Measurements from ENCODE around the gene RNF41. TPM values are rescaled to one million over a fixed set of nuclear protein-coding genes. Genes with fewer than 3 reads are reported as not detected.

RNF41 gene
- total RNA-seq, 6 experiments from 2014 or later: 65.9 to 103 (median 71.2) TPM

DNA sequence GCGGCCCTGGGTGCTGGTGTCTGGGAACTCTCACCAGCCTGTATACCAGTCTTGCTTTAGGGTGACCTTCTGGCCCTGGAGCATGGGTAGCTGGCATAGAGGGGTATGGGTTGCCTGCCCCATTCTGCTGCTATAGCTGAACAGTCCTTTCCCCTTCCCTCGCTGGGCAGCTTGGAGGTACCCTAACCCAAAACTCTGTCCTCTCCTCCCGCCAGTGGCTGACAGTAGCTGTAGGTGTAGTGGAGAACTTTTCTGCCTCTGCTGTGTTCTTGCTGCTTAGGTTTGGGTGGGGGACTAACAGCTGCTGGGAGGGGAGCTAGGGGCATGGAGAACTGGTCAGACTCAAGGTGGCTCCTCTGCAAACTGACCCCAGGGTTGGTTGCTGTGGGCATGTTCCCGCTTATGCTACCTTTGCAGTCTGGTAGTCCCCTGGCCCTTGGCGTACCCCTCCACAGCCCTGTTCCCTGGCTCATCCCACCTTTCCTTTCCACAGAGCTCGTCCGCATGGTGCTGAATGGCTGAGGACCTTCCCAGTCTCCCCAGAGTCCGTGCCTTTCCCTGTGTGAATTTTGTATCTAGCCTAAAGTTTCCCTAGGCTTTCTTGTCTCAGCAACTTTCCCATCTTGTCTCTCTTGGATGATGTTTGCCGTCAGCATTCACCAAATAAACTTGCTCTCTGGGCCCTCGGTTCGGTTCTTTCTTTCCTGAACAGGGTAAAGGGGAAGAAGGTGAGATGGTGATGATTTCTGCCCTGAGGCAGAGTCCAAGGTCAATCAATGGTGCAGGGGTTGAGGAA is 60.6 kb downstream of the RNF41 start:
- H3K36me3 Mint-ChIP-seq (ENCODE audit: low read depth): peaks cover 51% of the 10 kb centered on the region
- TF ChIP-seq, protein P1, sequence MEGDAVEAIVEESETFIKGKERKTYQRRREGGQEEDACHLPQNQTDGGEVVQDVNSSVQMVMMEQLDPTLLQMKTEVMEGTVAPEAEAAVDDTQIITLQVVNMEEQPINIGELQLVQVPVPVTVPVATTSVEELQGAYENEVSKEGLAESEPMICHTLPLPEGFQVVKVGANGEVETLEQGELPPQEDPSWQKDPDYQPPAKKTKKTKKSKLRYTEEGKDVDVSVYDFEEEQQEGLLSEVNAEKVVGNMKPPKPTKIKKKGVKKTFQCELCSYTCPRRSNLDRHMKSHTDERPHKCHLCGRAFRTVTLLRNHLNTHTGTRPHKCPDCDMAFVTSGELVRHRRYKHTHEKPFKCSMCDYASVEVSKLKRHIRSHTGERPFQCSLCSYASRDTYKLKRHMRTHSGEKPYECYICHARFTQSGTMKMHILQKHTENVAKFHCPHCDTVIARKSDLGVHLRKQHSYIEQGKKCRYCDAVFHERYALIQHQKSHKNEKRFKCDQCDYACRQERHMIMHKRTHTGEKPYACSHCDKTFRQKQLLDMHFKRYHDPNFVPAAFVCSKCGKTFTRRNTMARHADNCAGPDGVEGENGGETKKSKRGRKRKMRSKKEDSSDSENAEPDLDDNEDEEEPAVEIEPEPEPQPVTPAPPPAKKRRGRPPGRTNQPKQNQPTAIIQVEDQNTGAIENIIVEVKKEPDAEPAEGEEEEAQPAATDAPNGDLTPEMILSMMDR (IDR thresholded peaks at IDR 0.05): no peak
- H3K4me1 Mint-ChIP-seq (ENCODE audit: low read depth): peaks cover 41% of the 10 kb centered on the region
- peaks cover 40% of the 10 kb centered on the region for H3K27me3 Mint-ChIP-seq (ENCODE audit: insufficient read depth)
- peak overlapping the region; percentile 96 for H3K27ac Mint-ChIP-seq
- peaks cover 12% of the 10 kb centered on the region for H3K9me3 Mint-ChIP-seq
- peak overlapping the region; percentile 98 for H3K4me3 Mint-ChIP-seq
- no peak for DNase-seq

DNA sequence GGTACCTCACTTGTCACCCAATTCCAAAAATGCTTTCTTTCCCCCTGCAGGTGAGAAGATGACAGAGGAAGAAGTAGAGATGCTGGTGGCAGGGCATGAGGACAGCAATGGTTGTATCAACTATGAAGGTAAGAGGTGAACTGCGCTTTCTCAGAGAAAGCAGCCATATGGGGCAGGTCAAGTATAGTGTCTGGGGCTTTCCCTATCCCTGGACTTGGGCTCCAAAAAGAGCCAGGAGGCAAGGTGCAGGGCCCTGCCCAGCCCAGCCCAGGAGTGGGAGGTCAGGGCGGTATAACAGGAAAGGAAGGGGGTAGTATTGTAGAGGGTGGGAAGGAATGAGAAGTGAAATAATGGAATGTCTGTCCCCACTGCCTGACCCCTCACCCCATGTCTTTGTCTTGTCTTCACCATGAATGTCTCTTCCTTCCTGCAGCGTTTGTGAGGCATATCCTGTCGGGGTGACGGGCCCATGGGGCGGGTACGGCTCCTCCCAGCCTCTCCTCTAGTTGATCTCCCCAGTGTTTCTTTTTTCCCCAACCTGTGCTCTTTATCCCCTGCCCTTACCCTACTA is 61.4 kb downstream of the RNF41 start:
- TF ChIP-seq, protein P1 (IDR thresholded peaks at IDR 0.05): no peak
- Mint-ChIP-seq H3K36me3 (ENCODE audit: low read depth) (peaks cover 52% of the 10 kb centered on the region), H3K4me1 (ENCODE audit: low read depth) (peaks cover 41% of the 10 kb centered on the region), H3K27ac (peak overlapping the region; percentile 96), H3K27me3 (ENCODE audit: insufficient read depth) (peaks cover 36% of the 10 kb centered on the region), H3K4me3 (peak overlapping the region; percentile 98), H3K9me3 (peaks cover 12% of the 10 kb centered on the region)
- DNase-seq: peak; percentile 38

DNA sequence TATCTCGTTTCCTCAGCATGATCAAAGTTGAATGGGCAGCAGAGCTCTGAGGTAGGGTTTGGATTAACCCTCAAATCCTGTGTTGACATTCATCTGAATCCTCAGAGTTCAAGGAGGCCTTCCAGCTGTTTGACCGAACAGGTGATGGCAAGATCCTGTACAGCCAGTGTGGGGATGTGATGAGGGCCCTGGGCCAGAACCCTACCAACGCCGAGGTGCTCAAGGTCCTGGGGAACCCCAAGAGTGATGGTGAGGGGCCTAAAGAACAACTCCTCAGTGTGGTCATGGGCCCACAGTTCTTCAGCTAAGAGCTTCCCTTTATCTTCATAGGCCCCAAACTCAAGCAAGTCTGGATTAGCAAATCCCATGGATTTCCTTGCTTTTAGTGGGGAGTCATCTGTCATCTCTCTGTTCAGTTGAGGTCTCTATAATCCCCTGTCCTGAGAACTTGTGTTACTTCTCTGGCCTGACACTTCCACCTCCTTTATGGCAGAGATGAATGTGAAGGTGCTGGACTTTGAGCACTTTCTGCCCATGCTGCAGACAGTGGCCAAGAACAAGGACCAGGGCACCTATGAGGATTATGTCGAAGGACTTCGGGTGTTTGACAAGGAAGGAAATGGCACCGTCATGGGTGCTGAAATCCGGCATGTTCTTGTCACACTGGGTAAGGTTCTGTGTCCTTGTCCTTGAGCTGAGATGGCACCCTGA is 62.1 kb downstream of the RNF41 start:
- H3K4me1 Mint-ChIP-seq (ENCODE audit: low read depth): peaks cover 41% of the 10 kb centered on the region
- DNase-seq: no peak
- peak overlapping the region; percentile 98 for H3K4me3 Mint-ChIP-seq
- H3K36me3 Mint-ChIP-seq (ENCODE audit: low read depth): peaks cover 57% of the 10 kb centered on the region
- TF ChIP-seq, protein P1 (IDR thresholded peaks at IDR 0.05): no peak
- peak overlapping the region; percentile 96 for H3K27ac Mint-ChIP-seq
- H3K27me3 Mint-ChIP-seq (ENCODE audit: insufficient read depth): peaks cover 31% of the 10 kb centered on the region
- peaks cover 12% of the 10 kb centered on the region for H3K9me3 Mint-ChIP-seq

DNA sequence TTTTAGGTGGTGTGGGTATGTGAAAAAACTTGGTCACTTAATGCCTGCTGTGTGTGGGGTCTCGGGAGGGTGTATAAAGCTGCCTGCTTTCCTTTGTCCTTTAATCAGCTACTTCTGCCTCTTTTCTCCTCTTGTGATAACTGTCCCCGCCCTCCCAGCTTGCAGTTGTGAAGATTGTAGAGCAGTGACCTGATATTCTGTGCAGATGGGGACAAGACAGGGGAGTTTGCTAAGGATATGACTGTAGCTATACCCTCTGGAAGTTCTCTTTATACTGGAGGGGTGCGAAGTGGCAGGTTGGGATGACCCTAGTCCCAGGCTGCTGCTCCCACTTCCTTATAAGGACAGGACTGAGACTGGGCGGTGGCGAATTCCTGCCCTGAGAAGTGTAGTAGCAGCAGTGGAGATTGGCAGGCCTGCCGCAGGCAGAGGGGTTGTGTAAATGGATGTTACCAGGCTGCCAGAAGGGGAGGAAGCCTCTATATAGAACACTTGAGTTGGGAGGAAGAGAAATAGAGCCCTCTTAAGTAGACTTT is 62.7 kb downstream of the RNF41 start:
- peak; percentile 64 for DNase-seq
- Mint-ChIP-seq H3K4me1 (ENCODE audit: low read depth) (peaks cover 44% of the 10 kb centered on the region), H3K27me3 (ENCODE audit: insufficient read depth) (peaks cover 29% of the 10 kb centered on the region), H3K36me3 (ENCODE audit: low read depth) (peaks cover 51% of the 10 kb centered on the region), H3K4me3 (peak overlapping the region; percentile 98), H3K27ac (peak overlapping the region; percentile 96), H3K9me3 (peaks cover 12% of the 10 kb centered on the region)
- TF ChIP-seq, protein P1 (IDR thresholded peaks at IDR 0.05): no peak

DNA sequence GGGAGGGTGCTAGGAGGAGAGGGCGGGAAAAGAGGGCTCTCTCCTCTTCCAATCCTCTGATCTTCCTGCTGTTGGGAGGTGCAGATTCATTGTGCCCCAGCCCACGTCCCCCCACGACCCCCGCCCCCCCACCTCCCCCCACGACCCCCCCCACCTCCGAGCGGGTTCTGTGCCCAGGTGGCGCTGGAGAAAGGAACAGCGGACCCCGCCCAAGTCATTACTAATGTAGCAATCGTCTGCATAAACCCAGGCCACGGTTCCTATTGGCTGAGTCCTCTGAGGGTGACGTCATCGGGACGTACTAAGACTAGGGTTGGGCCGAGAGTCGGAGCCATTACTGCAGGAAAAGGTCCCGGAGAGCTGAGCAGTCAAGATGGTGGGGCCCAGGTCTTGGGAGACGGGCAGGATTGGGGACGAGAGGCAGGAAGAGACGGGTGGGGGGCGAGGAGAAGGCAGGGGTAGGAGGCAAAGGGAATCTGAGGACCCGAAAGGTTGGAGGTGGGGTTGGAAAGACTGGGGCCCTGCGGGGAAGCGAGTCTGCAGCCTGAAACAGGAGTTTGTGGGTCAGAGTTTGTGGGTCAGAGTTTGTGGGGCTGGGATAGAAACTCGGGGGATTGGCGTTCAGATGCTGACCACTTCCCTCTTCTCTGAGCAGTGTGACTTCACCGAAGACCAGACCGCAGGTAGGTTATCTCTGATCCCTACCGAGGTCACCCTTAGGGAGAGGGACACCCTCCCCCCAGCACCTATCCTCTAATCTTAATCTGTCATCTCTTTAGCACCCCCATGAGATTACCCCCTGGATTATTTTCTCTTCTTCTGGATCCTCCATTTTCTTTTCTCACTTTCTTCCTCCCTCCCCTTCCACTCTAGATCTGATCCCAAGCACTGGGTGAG is 63.4 kb downstream of the RNF41 start, which contains the start of gene MYL6:
MYL6 (plus strand) TSS at position 331 of the 897 bp plus-strand sequence; CDS start at position 374, 43 bp downstream.
- TF ChIP-seq, protein P1 (IDR thresholded peaks at IDR 0.05): 0 out of 2 replicates have a peak, but pooled peaks have one; percentile 1
- peak; percentile 97 for DNase-seq
- Mint-ChIP-seq H3K36me3 (ENCODE audit: low read depth) (peaks cover 50% of the 10 kb centered on the region), H3K27ac (peak within 1 kb of the TSS; percentile 96), H3K27me3 (ENCODE audit: insufficient read depth) (peaks cover 25% of the 10 kb centered on the region), H3K4me1 (ENCODE audit: low read depth) (peaks cover 52% of the 10 kb centered on the region), H3K4me3 (peak within 1 kb of the TSS; percentile 98), H3K9me3 (peaks cover 12% of the 10 kb centered on the region)
